SK-N-SH treated with all-trans-retinoic acid at 6 μM for 48 hours (cell line): ENCODE results near the gene LRRC10.

Experiments used
- PATZ1 ChIP-seq: fragments of 250-450 bp; sonication (Bioruptor Pico); IDR thresholded peaks from 2 replicates; pipeline ENCODE4 v1.8.0; 2020; ENCODE audit warnings: mild to moderate bottlenecking, moderate library complexity, borderline replicate concordance
- SNAI2 ChIP-seq: fragments of 250-450 bp; sonication (Bioruptor Pico); IDR thresholded peaks from 2 replicates; pipeline ENCODE4 v1.5.0; 2020; ENCODE audit warnings: mild to moderate bottlenecking, moderate library complexity

- no peak for TF ChIP-seq PATZ1 (CRISPR knock-in tag)
- TF ChIP-seq SNAI2 (CRISPR knock-in tag) = no peak
These were observed 39.9 kb downstream of the LRRC10 start for GRCh38 chr12:69570545-69571399.
